Transverse colon (tissue), 4 donors: ENCODE data around the gene HP1BP3.

Source experiments
- EP300 ChIP-seq: sonication (generic); formaldehyde crosslinking; IDR thresholded peaks from one replicate; pipeline ENCODE4 v1.6.1; 2017; ENCODE audit warnings: antibody characterized with exemption, low read depth
- POLR2A ChIP-seq: fragments of 450-650 bp; IDR thresholded peaks from one replicate; pipeline ENCODE4 v1.6.1; 2016; ENCODE audit warnings: antibody characterized with exemption, mild to moderate bottlenecking, moderate library complexity
- POLR2AphosphoS5 ChIP-seq, 3 donors: sonication (generic); formaldehyde crosslinking; IDR thresholded peaks; one replicate each; pipeline ENCODE4 v1.6.1; 2016; ENCODE audit warnings: antibody characterized with exemption in 3 of 3
- TF ChIP-seq, protein P1 (sequence below), 5 experiments: fragments of 200-600 bp in 3 of 5; fragments of 450-650 bp in 2 of 5; sonication (generic) in 3 of 5; IDR thresholded peaks; 1 replicate in 2 of 5; 2 replicates in 3 of 5; pipeline ENCODE4 v1.5.1; 2016 to 2017; ENCODE audit warnings: antibody characterized with exemption in 5 of 5, inconsistent platforms in 3 of 5, mild to moderate bottlenecking in 2 of 5, moderate library complexity in 1 of 5

DNA sequence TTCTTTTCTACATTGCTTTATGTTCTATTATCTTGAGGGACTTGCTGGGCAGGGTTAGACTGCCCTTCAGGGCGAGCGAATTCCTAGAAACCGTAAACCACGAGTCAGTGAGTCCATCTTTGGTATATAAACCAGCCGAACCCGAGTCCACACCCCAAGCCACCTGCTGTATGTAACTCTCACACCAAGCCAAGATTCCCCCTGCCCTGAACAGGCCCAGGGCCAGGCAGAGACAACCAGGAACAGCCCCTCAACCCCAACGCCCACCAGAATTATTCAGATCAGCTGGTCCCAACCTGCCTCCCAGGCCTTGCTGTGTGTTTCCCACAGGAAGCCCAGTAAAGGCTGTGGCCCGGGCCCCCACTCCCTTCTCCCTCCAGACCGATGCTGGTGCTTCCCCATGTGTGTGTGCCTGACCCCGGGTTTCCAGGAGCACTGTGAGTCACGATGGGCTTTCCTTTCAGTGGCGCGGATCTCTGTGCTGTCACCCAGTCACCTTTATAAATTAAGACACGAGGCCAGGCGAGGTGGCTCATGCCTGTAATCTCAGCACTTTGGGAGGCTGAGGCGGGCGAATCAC, 86.4 kb downstream of the HP1BP3 start:
- TF ChIP-seq, protein P1, sequence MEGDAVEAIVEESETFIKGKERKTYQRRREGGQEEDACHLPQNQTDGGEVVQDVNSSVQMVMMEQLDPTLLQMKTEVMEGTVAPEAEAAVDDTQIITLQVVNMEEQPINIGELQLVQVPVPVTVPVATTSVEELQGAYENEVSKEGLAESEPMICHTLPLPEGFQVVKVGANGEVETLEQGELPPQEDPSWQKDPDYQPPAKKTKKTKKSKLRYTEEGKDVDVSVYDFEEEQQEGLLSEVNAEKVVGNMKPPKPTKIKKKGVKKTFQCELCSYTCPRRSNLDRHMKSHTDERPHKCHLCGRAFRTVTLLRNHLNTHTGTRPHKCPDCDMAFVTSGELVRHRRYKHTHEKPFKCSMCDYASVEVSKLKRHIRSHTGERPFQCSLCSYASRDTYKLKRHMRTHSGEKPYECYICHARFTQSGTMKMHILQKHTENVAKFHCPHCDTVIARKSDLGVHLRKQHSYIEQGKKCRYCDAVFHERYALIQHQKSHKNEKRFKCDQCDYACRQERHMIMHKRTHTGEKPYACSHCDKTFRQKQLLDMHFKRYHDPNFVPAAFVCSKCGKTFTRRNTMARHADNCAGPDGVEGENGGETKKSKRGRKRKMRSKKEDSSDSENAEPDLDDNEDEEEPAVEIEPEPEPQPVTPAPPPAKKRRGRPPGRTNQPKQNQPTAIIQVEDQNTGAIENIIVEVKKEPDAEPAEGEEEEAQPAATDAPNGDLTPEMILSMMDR (IDR thresholded peaks at IDR 0.05): no peak
- no peak for TF ChIP-seq POLR2A
- TF ChIP-seq POLR2AphosphoS5 (IDR thresholded peaks at IDR 0.05): no peak
- TF ChIP-seq EP300: no peak
